Ovary (tissue), 1 donor: ENCODE results near the gene SLC17A1.

Experiments
- EP300 ChIP-seq: sonication (generic); formaldehyde crosslinking; IDR thresholded peaks from one replicate; pipeline ENCODE4 v1.6.1; 2017; ENCODE audit warnings: antibody characterized with exemption
- POLR2A ChIP-seq: fragments of 450-650 bp; IDR thresholded peaks from one replicate; pipeline ENCODE4 v1.6.1; 2017; ENCODE audit warnings: antibody characterized with exemption, mild to moderate bottlenecking, moderate library complexity

DNA sequence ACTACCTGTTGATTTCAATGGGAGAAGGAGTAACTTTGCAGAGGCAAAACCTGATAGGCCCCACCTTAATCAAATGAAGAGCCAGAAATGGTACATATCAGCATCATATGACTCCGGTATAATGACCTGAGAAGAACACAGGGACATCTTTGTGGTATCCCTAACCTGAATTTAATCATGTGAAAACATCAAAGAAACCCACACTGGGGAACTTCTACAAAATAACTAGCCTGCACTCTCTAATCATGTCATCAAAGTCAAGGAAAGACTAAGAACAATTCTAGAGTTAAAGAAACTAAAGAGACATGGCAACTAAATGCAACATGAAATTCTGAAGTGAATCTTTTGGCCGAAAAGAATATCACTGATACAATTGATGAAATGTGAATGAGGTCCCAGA, 42.4 kb downstream of the SLC17A1 start:
- TF ChIP-seq POLR2A (no peak), EP300 (no peak)
